ENCODE results near the gene IGSF9B.

Gene IGSF9B

DNA sequence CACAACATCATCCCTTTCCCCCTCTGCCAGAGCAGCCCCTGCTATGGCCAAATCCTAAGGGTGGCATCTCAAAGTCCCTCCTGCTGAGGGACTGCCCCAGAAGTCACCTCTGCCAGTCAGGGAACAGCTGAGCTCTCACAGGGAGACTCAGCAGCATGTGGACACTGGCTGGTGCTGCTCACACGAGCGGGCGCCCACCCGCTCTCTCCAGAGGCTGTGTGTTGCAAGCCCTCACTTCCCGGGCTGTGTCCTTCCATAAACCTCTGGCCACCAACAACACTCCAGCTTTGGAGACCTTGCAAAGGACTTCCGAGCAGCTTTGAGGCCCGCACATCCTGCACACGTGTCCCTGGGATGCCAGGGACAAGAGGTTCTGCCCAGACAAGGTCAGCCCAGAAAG lies 2.8 kb downstream of the IGSF9B start:
- DNase-seq, result no peak

DNA sequence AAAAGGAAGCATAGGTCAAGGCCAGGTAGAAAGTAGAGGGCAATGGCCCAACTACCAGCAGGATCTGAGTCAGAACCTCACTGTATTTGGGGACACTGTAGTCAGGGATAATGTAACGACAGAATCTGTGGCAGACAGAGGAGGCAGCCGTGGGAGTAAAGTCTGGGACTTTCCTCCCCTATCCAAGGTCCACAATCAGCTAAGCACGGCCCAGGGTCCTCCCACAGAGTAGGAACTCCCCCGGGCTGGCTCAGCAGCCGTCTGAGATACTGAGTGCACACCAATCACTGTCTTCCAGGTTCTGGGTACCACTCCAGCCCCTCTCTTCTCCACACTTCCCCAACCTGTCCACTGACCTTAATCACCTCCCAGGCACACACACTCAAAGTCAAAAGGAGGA lies 3.2 kb downstream of the IGSF9B start:
- DNase-seq, result no peak

DNA sequence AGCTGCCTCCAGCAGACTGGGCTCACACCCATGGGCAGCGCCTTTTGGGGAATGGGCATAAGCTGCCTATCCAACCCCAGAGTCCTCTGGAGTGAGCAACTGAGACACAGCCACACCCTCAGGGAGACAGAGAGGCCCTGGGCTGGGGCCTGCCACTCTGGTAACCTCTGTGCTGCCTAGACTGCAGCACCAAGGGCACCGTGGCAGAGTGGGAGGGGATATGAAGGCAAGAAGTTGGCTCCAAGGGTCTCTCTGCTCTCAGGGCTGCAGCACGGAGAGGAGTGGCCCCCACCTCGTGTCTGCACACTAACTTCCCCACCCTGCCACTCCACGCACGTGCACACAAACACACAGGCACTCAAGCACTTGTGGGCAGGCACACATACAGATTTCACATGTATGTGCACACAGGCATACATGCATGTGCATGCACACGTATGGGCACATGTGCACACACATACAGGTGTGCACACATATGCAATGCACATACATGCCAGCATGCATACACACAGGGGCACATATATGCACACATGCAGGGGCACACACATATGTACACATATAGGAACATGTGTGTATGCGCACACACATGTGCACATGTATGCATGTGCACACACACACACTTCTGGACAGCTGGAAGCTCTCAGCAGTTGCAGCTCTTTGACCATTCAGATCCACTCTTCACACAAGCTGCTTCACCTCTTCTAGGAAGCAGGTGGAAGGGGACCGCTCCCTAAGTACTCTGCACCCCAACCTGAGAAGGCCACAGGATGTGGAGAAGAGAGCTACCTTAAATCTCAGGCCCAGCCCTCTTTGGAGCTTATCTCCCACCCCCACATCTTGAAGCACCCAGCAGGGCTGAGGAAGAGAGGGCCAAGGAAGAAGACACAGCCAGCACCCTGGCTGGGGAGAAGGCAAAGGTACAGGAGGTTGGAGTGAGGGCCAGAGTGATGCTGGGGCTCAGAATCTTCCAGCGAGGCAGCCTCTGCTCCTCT lies 4.3 kb downstream of the IGSF9B start:
- no peak for DNase-seq

DNA sequence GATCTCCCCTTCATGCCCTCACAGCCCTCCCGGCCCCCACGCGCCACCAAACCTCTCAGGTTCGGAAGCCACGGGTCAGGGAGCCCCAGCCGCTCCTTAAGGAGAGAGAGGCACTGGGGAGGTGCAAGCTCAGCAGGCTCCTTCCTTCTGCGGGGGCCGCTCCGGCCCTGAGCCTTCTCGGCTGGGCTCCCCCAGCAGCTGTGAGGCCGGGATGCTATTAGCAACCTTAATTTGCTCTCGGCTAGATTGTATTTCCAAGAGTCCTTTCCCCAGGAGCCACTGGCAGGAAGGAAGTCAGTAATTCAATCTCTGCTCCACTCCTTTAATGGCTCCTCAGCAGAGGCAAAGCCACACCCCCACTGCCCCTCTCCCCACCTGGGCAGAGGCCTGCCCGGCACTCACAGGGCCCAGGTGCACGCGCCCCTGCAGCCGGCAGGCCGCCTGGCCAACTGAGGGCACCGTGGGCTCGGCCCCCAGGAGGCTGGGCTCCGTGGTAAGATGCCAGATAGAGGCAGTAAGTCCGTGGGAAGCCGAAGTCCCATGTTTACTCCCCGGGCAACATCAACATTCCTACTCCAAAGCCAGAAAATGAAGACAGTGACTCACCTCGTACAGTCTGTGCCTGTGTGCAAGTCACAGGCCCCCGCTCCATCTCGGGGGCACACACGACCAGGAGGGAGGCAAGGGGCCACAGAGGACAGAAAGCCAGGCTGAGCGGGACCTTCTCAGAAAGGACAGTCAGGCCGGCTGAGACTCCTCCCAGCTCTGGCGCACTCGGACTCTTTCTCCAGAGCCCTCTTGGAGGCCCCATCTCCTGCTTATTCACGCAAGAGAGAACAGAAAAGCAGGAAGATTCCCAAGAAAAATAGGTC lies 5.2 kb downstream of the IGSF9B start:
- peak; percentile 9 for DNase-seq

DNA sequence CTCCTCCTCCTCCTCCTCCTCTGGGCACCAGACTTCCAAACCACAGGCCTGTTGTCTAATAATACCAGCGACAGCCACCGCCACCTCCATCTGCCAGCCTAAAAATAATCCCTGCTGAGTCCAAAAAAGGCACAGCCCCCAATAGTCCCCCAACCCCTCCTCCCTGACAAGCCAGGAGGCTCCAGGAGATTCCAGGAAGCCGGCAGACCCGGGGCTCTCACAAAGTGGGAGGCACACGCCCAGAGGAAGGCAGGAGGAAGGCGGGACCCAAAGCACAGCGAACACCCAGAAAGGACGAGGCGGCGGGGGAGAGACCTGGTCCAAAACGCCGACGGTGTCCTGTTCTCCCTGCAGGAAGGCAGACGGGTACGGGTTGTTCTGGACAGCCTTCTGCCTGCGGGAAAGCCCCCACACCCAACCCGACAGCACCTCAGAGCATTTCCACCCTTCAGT lies 5.9 kb downstream of the IGSF9B start:
- no peak for DNase-seq

DNA sequence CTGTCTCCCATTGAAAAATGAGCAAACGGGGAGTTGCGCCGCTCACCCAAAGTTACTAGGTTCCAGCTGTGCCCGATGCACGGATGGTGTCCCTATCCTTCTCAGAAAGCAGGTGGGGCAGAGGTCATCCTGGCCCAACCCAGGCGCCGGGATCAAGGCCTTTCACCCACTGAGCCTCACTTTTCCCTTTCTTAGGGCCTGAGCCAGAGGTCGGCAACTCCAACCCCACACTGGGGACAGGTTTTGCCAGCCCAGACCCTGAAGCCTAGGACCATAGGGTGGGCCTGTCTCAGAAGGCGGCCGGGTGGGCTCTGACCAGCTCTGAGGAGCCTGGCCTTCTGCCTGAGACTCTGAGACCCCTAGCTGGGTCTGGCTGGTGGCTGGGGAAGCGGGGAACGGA lies 6.3 kb downstream of the IGSF9B start:
- DNase-seq, result no peak

DNA sequence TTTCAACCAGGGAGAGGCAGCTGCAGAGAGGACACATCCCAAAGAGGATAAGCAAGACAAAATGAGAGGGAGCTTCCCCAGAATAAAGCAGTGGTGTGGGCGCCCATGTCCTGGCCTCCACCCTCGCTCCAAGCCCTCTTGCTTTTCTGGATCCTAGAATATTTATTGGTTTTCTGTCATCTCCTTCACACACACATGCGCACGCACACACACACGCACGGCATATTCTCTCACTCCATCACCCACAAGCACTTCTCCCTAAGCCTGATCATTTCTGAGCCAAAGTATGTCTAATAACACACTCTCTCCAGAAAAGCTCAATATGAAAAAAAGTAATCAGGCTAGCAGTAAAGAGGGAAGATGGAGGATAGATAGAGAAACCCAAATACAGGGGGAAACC lies 7.6 kb downstream of the IGSF9B start:
- no peak for DNase-seq

DNA sequence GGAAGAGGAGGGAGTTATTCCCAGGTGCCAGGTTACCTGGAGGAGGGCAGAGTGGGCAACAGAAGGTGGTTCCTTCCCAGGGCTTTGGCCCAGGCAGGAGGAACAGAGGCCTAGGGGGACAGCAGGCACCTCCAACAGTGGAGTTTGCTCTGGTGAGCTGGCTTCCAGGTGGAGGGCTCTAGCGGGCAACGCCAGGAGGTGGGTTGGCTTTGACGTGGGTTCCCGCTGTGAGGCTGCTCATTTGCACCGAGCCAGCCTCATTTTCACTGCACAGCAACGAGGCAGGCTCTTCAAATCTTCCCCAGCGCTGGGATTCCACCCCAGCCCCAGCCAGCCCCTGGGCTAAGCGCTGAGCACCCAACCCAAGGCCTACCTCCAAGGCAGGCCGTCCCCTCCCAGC lies 8.1 kb downstream of the IGSF9B start:
- DNase-seq, result no peak

DNA sequence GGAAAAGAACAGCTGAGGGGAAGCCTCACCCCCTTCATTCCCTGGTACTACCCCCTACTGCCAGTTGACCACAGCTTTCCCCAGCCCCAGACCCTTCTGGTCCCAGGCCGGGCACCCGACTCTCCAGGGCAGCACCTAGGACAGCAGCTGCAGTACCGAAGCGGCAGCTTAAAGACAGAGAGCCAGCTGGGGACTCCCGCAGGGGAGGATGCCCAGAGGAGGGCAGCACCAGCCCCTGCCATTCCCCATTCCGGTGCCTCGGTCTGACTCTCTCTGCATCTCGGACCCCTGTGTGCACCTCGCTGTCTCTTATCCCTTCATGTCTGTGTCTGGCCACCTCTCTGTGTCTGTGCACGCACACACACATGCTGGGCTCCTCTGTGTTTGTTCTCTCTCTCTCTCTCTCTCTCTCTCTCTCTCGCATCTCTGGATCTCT lies 9.4 kb downstream of the IGSF9B start:
- DNase-seq, result no peak

DNA sequence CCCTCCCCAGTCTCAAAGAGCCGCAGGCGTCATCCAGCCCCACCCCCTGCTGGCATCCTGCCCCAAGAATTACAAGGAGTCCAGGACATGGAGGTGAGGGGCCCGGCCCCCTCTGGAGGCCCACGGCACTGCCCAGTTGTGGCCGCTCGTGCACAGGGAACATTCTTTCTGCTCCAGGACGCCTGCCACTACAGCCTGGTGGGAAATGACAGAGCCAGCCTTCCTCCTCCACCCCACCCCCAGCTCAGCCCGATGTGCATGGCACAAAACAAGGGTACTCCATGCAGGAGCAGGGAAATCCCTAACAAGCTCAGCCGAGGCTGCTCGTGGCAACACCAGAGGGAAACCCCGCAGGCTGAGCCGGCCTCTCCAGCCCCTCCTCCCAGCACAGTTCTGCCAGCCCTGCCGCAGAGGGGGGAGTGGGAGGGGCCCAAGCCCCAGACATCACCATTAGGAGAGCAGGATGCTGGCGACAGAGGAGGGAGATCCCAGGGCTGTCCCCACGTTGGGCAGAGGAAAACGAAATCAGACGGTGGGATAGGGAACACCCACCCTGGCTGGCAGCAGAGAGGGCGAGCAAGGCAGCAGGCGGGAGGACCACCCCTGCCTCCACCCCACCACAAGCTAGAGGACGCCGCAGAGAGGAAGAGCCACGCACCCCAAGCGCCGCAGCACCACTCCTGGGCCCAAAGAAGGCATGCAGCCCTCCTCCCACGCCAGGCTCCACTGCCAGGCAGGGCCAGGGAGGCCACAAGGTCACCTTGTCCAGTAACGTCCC lies 10.0 kb downstream of the IGSF9B start:
- DNase-seq, result peak; percentile 71

DNA sequence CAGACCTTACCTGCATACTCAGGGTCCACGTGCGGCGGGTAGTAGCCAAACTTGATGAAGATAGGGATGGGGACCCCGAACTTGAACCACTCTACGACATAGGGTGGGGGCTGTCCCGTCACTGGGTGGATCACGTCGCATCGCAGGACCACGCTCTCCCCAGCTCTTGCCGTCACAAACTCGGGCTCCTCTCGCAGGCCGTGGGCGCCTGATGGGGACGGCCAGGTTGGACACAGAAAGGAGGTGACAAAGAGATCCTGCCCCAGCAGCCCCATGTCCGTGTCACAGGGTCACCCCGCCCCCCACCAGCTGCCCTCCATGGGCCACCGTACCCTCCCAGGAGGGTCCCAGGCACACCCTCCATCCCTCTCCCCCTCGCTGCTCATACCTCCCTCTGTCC lies 10.7 kb downstream of the IGSF9B start:
- no peak for DNase-seq

DNA sequence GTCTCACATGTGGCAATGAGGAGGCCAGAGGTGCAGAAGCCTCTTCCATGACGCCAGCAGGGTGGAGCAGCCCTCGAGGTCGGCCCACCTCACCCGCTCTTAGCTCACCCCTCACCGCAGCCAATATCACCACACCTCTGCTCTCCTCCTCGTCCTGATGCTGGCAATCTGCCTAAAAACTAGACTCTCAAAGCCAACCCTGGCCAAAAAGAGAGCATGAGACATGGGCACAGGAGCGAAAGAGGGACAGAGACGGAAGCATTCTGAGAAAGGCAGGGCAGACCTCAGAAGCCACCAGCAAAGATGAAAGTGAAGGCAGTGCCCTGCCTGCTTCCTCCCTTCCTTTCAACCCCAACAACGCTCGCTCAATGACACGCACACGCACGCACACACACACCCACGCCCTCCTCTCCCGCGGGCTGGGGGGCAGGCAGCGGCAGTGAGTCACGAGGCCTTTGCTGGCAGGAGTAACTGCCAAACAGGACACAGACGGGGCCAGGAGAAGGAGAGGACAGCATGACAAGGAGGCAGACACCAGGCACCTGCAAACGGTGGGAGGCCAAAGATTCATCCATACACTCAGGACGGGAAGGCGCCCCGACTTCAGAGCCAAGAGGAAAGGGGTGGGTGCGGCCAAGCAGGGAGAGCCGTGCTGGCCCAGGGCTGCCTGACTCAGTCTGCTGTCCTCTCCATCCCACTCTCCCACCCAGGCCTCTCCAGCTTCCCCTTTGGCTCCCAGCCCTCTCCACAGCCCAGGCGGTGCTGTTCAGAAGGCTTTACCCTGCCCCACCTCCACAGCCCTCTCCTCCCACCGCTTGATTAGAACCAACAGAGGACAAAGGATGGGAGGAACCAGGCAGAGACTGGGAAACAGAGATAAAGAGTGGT lies 11.4 kb downstream of the IGSF9B start:
- DNase-seq, result no peak

DNA sequence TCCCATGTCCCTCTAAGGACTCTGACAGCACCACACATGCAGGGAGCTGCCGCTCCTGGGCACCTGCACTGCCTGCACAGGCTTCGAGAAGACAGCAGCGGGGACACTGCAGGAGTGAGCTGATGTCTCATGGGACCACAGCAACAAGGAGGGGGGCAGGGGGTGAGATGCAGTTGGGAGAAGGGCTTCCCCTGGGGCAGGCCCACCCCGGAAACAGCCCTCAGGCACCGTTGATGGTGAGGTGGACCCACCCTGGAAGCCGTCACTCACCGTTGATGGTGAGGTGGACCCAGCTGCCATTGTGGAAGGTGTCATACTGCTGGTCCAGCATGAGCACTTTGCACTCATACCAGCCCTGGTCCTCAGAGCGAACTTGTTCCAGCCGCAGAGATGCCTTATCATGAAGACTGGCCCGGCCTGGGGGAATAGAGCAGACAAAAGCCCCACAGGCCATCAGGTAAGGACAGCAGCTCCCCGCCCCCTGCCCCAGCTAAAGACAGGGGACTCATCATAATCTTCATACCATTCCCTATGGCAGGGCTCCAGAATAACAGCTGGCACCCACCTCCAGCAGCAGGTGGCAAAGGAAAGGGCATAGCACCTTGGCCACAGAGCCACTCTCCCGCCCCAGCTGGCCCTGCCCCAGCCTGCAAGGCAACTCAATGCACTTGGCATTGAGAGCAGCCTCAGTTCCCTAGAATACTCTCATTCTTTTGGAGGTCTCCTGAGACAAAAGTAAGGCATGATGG lies 12.6 kb downstream of the IGSF9B start:
- no peak for DNase-seq

DNA sequence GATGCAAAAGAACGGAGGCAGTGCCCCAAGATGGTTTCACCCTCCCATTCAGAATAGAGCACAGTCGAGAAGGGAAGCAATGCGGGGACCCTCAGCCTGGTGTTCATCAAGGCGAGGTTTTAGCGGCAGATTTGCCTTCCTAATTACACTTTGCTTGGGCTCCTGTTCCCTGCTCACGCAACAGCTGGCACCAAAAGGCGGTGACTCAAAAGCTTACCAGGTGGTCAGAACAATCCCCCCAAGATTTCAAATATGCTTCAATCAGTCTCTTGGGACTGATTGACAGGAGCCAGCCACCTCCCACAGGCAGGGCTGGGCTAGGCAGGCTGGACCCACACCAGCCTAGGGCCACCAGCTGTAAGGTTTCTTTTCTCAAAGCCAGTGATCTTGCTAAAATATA lies 14.2 kb downstream of the IGSF9B start:
- DNase-seq, result no peak

DNA sequence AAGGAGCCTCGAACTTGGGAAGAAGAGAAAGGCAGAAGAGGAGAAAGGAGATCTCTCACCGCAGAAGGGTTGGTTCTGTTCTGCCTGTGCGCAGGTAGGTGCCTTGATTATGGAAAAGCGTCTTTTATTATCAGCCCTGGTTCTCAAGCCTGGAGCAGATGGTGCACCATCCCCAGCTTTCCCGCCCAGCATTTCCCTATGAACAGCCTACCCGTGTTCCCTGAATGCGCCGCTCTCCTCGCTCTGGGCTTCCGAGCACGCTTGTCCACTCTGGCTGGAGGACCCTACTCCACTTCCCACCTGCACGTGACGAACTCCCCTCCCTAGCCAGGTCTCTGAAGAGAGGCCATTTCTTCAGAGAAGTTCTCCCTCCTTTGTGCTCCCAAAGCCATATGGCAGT lies 15.2 kb downstream of the IGSF9B start:
- DNase-seq, result no peak

DNA sequence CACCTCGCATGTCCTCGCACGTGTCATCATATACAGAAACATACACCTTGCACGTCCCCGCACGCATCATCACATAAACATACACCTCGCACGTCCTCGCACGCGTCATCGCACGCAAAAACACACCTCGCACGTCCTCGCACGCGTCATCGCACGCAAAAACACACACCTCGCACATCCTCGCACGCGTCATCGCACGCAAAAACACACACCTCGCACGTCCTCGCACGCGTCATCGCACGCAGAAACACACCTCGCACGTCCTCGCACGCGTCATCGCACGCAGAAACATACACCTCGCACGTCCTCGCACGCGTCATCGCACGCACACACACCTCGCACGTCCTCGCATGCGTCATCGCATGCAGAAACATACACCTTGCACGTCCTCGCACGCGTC lies 16.7 kb downstream of the IGSF9B start:
- no peak for DNase-seq

DNA sequence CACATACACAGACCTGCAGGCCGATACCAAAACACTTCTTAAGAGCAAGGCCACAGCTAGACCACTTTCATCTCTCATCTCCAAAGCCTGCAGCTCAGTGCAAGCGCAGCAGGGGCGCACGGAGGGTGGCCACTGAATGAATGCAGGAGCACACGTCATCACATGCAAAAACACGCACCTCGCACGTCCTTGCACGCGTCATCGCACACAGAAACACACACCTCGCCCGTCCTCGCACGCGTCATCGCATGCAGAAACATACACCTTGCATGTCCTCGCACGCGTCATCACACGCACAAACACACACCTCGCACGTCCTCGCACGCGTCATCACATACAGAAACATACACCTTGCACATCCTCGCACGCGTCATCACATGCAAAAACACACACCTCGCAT lies 17.2 kb downstream of the IGSF9B start:
- no peak for DNase-seq

DNA sequence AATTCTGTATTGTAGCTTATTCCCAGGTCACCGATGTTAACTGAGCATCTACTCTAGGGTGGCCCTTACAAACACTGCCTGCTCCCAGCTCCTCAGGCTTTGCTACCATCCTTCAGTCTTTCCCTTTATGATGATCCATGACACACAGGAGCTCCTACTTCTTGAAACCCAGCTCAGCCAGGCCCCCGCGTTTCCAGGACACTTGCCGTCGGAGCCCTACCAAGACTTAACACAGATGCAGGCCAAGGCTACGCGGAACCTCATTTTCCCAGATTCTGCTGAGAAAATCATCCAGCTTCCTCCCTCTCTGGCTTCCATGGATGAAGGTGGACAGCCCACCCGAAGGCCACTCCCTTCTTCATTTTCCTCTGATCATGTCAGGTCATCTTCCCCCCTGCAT lies 18.6 kb downstream of the IGSF9B start:
- no peak for DNase-seq

DNA sequence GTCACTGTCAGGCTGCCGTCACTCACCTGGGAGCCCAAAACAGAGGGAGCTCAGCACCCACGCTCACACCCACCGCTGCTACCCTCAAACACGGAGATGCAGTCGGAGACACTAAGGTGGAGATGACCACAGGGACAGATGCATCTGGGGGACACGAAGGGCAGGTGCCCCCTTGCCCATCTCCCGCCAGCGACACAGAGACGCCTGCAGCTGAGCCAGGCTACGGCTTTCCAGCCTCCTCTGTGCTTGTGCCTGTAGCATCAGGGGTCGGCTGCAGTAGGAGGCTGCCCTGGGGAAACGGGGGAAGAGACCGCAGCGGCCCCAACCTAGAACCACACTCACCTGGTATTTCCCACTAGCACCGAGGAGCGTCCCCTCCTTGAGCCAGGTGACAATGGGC lies 19.3 kb downstream of the IGSF9B start:
- no peak for DNase-seq

DNA sequence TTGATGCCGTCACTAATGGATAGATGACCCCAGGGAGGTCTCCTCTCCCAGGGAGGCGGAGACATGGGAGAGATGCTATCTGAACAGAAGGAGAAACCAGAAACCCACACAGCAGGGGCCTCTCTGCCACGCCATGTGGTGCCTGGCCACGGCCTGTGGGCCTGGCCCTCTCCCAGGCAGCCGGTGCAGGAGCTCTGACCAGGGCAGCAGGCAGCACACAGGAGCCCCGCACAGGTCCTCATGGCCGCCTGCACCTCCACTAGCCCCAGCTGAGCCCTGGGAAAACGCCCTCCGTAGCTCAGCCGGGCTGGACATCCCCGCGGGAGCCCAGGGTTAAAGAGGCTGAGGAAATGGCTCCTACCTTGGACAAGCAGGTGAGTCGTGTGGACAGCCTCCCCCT lies 19.8 kb downstream of the IGSF9B start:
- no peak for DNase-seq

DNA sequence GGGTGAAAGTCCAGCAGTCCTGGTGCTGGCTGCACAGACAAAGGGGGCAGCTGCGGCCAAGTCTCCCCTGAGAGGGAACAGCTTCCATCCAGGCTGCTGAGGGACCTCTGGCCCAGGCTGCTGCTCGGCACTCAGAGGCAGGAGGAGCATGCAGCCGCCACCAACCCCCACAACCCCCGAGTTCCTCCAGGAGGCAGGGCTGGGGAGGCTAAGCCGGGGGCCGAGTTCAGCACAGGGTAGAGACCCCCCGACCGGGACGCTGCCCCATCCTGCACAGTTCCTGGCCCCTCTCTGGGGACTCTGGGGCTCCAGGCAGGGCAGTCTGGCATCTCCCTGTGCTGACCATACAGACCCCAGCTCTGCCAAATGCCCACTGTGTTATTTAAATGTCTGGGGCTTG lies 20.2 kb downstream of the IGSF9B start:
- DNase-seq, result no peak
